GM19395 (cell line): ENCODE data around the gene F11.
"Not testable (repeated sequence)": the region's sequence is repeated elsewhere in the genome, so short reads cannot be mapped to it uniquely, and the experiment has no call there.

Experiments used
- ATAC-seq: cut with Tn5 transposase; IDR thresholded peaks from one replicate; pipeline ENCODE4 v1.9.1; 2021; ENCODE audit warnings: mild to moderate bottlenecking, moderate library complexity; ENCODE audit not compliant: unreplicated experiment

Gene F11

DNA sequence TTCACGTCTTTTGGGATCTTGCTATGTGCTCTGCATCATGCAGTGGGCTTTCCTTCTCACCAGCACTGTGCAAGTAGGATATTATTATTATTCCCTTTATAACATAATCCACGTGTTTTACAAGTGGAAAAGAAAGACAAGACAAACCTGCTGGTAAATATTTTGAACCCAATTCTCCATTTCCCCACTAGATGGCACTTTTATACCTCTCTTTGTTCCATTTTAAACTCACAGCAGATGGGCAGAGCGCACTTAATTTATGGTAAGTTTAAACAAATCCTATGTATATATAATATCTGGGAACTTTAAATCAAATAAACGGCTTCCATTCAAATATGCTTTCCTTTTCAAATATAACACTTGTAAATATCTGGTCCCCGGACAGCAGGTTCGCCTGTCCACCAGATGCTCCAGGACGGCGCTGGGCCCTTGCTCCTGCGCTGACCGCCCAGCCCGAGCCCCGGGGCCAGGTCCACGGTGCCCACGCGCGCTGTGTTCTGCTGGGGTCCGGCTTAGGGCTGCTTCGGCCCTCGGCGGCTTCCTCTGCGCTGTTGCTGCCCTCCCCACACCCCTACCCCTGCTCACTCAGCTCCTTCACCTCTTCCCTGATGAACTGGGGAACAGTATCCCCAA, 31.1 kb downstream of the F11 start:
- no peak for ATAC-seq

DNA sequence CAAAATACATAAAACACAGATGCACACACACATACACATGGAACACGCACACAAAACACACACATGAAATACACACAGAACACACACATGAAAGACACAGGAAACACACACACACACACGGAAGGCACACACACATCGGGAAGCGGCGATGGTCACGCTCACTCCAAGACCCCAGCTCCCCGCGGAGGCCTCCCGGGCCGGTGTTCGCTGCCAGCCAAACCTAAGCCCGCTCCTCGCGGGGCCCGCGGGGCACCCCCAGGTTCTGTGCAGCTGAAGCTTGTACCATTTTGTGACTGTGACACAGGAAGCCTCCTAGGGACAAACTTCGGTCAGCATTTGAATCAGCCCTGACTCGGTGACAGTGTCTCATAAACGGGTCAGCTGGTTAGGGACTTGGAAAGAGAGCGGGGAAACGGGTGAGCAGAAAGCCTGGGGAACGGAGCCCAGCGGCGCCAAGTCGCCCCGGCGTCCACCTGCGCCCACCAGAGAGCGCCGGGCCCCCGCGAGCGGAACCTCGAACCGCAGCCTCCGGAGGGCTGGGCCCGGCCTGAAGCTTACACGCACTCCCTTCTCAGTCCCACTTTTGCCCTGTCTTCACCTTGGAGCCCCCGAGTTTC, 32.1 kb downstream of the F11 start:
- ATAC-seq, result no peak

DNA sequence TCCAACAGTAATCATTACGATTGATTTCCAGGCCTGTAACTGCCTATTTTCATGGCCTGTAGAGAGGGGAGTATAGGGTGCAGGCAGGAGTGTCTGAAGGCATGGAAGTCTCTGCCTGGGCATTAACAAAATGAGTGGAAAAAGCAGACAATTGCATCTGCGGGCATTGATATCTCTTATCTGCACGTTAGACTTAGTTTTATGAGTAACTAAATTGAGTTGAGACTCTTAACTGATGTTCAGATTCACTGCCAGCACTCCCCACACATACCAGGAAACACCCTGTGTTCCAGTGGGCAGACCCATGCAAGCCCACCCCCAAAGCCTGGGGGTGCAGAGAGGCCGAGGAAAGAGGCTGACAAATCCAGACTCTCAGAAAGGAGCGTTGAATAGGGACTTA, 33.3 kb downstream of the F11 start:
- ATAC-seq, result no peak

DNA sequence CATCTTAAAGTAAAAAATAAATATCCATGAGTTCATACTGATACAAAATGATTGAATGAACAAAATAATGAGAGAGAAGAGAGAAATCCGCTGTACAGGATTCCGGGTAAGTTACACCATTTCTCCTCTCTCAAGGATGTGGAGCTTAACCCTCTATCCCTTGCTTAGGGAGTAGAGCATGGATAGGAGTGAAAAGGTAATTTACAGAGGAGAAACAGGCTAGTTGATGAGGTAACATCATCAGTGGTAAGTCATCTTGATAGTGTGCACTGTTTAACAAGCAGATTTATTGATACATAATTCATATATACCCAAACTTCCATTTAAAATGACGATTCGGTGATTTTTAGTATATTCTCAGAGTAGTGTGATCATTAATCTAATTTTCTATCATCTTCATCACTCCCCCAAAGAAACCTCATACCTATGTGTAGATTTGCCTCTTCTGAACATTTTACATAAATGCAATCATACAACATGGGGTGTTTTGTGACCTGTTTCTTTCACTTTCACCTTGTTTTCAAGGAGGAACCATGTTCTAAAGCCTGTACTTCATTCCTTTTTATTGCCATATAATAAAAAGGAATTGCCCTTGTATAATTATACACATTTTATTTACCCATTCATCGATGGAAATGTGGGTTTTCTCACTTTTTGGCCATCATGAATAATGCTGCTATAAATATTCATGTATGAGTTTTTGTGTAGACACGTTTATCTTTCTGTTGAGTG, 34.8 kb downstream of the F11 start:
- no peak for ATAC-seq

DNA sequence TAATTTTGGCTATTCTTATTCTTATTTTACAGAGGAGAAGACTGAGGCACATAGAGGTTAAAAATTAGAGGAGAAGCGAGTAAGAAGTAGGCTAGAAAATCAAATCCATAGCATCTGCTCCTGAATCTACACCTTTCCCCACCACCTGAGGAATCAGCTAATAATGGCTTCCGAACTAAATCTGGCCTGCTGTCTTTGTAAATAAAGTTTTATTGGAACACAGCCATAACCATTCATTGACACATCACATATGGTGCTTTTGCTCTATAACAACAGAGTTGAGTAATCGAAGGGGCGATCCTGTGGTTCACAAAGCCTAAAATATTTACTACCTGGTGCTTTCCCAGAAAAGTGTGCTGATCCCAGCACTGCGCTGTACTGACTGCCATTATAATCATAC, 38.2 kb downstream of the F11 start:
- no peak for ATAC-seq

DNA sequence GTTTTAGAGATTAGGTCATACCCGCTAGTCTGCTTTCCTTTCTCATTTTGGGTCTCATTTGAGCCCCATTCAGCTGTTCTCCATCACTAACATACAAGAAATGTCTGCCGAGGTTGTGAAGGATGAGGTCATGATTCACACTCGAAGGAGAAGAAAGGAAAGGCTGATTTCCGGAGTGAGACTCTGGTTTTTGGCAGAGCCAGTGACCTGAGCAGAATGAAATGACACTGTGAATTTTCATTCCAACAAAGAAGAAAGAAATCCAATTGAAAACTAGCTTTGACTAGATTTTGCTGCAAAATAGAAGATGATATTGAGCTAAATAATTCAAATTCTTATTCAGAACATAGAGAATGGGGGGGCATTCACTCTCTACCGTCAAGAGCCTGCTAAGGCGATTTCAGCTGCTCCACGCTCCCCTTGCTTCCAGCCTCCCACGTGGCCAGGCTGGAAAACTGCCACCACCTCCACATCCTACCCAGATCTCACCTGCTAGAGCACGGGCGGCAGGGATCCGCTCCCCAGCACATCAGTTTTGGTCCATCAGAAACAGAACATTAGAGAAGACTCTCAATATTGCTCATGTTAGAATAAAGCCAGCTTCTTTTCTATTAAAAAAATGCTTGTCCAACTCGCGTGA, 39.0 kb downstream of the F11 start:
- no peak for ATAC-seq

DNA sequence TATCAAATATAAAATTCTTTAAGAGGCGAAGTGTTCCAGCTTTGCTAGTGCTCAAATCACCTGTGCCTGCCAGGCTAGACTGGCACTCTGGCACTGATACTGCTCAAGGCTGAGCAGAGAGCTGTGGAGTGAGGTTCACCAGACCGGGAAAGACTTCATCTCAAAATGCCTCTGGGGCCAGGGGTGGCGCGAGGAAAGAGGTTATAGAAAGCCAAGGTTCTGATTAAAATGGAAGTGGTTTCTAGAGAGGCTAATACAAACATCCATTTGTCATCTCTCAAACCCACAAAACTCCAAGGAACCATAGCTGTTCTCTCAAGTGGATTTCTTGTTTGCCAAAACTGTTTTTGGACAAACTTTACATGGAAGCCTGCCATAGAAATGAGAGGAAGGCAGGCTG, 41.5 kb downstream of the F11 start:
- ATAC-seq, result no peak

DNA sequence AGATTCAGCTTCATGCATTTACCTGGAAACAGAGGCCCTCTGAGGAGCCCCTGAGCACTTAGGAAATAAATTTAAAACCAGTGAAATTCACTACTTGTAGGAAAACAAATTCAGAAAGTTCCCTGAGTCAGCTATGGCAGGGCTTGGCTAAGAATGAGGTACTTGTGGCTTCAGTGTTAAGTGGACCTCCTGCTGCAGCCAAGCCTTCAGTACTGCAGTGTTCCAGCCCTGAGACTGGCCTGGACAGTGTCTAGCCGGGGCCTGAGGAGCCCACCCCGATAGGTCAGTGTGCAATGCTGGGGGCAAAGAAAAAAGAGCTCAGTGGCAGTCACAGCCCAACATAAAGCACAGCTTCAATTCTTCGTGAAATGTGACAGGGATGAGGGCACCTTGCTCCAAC, 41.9 kb downstream of the F11 start:
- ATAC-seq, result no peak

DNA sequence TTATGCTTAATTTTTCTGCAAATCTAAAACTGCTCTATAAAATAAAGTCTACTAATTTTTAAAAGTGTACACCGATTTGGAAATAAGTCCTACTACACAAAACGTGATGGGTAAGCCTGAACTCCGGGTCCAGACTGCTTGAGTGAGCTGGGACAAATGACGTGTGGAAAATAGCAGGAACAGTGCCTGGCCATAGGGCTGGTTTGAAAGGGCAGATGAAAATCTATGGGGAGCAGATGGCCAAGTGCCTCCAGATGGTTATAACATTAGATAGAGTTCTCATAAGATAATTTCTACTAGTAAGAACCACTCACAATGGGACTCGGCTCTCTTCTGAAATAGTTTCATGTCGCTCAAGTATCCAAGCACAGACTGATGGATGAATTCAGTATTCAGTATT, 52.5 kb downstream of the F11 start:
- ATAC-seq, result no peak

DNA sequence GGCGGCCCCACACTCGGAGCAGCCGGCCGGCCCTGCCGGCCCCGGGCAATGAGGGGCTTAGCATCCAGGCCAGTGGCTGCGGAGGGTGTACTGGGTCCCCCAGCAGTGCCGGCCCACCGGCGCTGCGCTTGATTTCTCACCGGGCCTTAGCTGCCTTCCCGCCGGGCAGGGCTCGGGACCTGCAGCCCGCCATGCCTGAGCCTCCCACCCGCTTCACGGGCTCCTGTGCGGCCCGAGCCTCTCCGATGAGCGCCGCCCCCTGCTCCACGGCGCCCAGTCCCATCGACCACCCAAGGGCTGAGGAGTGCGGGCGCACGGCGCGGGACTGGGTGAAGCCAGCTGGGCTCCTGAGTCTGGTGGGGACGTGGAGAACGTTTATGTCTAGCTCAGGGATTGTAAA, 58.7 kb downstream of the F11 start:
- ATAC-seq, result not testable (repeated sequence)

DNA sequence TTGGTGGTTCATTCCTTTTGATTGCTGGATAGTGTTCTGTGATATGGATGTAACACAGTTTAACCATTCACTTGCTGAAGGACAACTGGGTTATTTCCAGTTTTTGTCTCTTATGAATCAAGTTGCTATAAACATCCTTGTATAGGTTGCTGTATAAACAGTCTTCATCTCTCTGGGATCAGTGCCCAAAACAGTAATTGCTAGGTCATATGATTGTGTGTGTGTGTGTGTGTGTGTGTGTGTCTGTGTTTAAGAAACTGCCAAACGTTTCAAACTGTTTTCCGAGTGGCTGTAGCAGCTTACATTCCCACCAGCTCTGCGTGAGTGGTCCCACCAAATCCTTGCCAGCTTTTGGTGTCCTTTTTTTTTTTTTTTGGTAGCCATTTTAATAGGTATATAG, 60.4 kb downstream of the F11 start:
- no peak for ATAC-seq

DNA sequence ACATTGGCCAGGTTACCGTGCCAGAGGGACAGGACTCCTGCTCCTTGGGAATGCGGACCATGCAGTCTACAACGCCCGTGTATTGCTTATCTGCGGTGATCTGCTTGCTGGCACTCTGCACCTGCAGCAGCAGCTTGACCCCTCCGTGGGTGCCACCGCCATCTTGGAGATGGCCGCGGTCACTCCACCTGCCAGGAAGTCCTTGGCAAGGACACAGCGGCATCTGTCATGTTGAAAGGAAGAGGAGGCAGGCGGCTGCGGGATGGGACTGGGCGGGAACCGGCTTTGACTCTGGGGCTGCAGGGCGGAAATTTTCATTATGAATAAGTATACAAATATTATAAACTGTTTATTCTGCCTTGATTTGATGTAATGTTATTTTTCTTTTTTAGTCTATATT, 63.4 kb downstream of the F11 start:
- ATAC-seq, result no peak

DNA sequence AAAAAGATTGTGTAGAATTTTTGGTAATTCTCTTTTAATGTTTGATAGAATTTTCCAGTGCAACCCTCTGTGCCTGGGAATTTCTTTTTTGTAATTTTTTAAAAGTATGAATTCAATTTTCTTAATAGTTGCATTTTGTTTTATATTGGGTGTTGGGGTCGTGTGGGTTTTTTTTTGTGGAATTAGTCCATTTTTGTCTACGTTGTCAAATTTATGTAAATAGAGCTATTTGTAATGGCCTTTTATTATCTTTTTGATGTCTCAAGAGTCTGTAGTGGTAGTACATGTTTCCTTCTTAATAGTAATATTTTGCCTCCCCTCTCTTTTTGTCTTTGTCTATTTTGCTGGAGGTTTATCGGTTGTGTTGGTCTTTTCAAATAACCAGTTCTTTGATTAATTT, 64.4 kb downstream of the F11 start:
- ATAC-seq, result no peak

DNA sequence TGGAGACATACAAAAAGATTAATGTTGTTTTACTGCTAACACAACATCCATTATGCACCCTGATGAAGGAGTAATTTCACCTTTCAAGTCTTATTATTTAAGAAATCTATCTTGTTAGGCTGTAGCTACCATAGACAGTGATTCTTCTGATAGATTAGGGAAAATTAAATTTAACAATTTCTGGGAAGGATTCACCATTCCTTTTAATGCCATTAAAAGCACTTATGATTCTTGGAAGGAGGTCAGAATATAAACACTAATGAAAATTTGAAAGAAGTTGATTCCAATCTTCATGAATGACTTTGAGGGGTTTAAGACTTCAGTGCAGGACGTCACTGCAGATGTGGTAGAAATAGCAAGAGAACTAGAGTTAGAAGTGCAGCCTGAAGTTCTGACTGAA, 69.8 kb downstream of the F11 start:
- ATAC-seq, result no peak
